Measurements from ENCODE around the gene VWA5B2. TPM values are rescaled to one million over a fixed set of nuclear protein-coding genes. Genes with fewer than 3 reads are reported as not detected.

Gene VWA5B2
- total RNA-seq, result not detected
- long read RNA-seq, partial matches to known transcripts, result 0 of 1 reads
- long read RNA-seq, other reads (novel, unspliced or antisense), result 1 of 1 reads

DNA sequence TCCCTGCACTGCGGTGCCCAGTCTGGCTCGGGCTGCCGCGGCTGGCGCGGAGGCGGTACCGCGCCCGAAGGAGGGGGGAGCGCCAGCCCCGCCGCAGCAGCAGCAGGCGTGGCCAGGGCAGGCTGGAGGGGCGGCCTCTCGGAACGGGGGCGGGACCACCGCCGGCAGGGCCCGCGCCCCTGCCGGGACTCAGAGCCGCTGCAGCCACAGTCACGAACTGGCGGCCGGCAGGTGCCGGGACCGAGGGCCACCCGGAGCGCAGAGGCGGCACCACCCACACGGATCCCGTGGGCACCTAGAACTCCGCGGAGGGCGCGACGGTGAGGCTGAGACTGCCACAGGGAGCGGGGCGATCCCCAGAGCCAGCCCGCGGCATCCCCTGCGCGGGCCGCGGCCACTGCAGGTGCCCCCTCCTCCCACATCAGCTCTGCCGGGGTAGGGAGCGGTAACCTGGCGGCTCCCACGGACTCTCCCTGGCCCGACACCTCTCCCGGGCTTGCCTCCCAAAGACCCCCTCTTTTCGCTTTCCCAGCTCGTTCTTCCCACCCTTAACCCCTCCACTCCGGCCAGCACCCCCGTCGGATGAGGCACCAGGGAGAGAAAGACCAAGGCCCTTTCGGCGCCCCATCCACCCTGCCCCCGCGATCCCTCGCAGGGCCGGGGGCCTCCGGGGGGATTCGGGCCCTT, at the start of gene VWA5B2:
VWA5B2 (plus strand) TSS at position 192 of the 687 bp plus-strand sequence. CDS start 944 bp downstream, outside the sequence.
- TF ChIP-seq CTCF (IDR thresholded peaks at IDR 0.05), result peak; percentile 24
- intact Hi-C loops (cut with DNase I), result no loop called here
- ATAC-seq (peak; percentile 87), DNase-seq (peak; percentile 81)
- Histone ChIP-seq H3K27me3 (peaks cover 36% of the 10 kb centered on the region), H3K9me3 (no peaks in the 10 kb centered on the region), H3K27ac (no peak within 1 kb of the TSS), H3K4me3 (peak within 1 kb of the TSS; percentile 47), H3K36me3 (no peaks in the 10 kb centered on the region), H3K4me1 (peaks cover 9% of the 10 kb centered on the region)

DNA sequence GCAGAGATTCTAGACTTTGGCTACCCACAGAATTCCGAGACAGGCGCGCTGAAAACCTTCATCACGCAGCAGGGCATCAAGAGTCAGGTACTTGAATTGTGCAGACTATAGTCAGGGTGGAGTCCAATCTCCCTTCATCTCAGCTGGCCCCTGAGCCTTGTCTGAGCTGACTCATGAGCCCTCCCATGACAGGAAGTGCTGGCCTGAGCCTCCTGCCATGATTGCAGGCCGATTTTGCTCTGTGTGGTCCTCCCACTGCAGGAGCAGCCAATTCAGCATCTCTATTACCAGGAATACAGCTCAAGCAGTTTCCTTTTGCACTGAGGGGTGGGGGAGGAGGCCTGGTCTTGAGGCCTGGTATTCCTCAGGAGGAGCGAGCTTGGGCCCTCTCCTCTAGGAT, 49.2 kb upstream of the VWA5B2 start:
- peaks cover 77% of the 10 kb centered on the region for H3K36me3 ChIP-seq
- intact Hi-C loops (cut with DNase I), result no loop called here
- no peak for TF ChIP-seq CTCF (IDR thresholded peaks at IDR 0.05)
- no peak overlapping the region for H3K4me3 ChIP-seq
- H3K4me1 ChIP-seq, result peaks cover 35% of the 10 kb centered on the region
- no peak overlapping the region for H3K27ac ChIP-seq
- H3K27me3 ChIP-seq, result no peaks in the 10 kb centered on the region
- ATAC-seq, result no peak
- no peak for DNase-seq
- H3K9me3 ChIP-seq, result no peaks in the 10 kb centered on the region

GRCh38 chr3:184181596-184181995, 47.8 kb upstream of the VWA5B2 start:
- no peak overlapping the region for H3K27ac ChIP-seq
- intact Hi-C loops (cut with DNase I), result no loop called here
- H3K9me3 ChIP-seq, result no peaks in the 10 kb centered on the region
- DNase-seq (no peak), ATAC-seq (no peak)
- H3K4me3 ChIP-seq, result no peak overlapping the region
- H3K27me3 ChIP-seq, result no peaks in the 10 kb centered on the region
- peaks cover 31% of the 10 kb centered on the region for H3K4me1 ChIP-seq
- TF ChIP-seq CTCF (IDR thresholded peaks at IDR 0.05), result no peak
- H3K36me3 ChIP-seq, result peaks cover 77% of the 10 kb centered on the region

- intact Hi-C loops (cut with DNase I), result no loop called here
- H3K36me3 ChIP-seq, result peaks cover 66% of the 10 kb centered on the region
- TF ChIP-seq CTCF (IDR thresholded peaks at IDR 0.05), result no peak
- H3K9me3 ChIP-seq, result no peaks in the 10 kb centered on the region
- H3K27ac ChIP-seq, result no peak overlapping the region
- no peaks in the 10 kb centered on the region for H3K27me3 ChIP-seq
- H3K4me1 ChIP-seq, result peaks cover 22% of the 10 kb centered on the region
- no peak overlapping the region for H3K4me3 ChIP-seq
- ATAC-seq, result no peak
- no peak for DNase-seq
Measured at GRCh38 chr3:184183679-184184078, 45.7 kb upstream of the VWA5B2 start.

GRCh38 chr3:184184546-184185230, 44.7 kb upstream of the VWA5B2 start:
- Histone ChIP-seq H3K9me3 (no peaks in the 10 kb centered on the region), H3K4me1 (peaks cover 19% of the 10 kb centered on the region), H3K36me3 (peaks cover 66% of the 10 kb centered on the region), H3K27ac (peak overlapping the region; percentile 80), H3K4me3 (no peak overlapping the region), H3K27me3 (no peaks in the 10 kb centered on the region)
- no peak for DNase-seq
- intact Hi-C loops (cut with DNase I), result no loop called here
- ATAC-seq, result no peak
- TF ChIP-seq CTCF (IDR thresholded peaks at IDR 0.05), result no peak

Data from upper lobe of right lung (tissue), 1 donor.